SU-DHL-6 (cell line): ENCODE data around the gene NRF1.

Experiments used
- H2AFZ ChIP-seq: fragments of 200-600 bp; sonication (generic); 2 replicates; pipeline ENCODE4 v1.6.1; 2014; ENCODE audit warnings: low read depth, mild to moderate bottlenecking, moderate library complexity, mixed read lengths, antibody characterized with exemption, low read length; ENCODE audit not compliant: severe bottlenecking
- H3F3A ChIP-seq: fragments of 200-600 bp; shearing (Covaris generic); 2 replicates; pipeline ENCODE4 v1.6.0; 2016; ENCODE audit warnings: antibody characterized with exemption, mild to moderate bottlenecking; ENCODE audit not compliant: insufficient read depth
- H3K27ac ChIP-seq: fragments of 200-600 bp; sonication (generic); 2 replicates; pipeline ENCODE4 v1.5.1; 2016; ENCODE audit warnings: low read depth, mild to moderate bottlenecking, low read length, moderate library complexity, mixed read lengths
- H3K27me3 ChIP-seq: fragments of 200-600 bp; sonication (generic), shearing (Covaris generic); 2 replicates; pipeline ENCODE4 v1.6.0; 2014; ENCODE audit warnings: mild to moderate bottlenecking, low read length
- H3K36me3 ChIP-seq: fragments of 200-600 bp; sonication (generic); 2 replicates; pipeline ENCODE4 v1.6.1; 2014; ENCODE audit warnings: mild to moderate bottlenecking, low read length, mixed read lengths
- H3K4me2 ChIP-seq: fragments of 300-600, 200-600 bp; shearing (Covaris generic), sonication (generic); 2 replicates; pipeline ENCODE4 v1.6.0; 2014; ENCODE audit warnings: low read length, low read depth, mild to moderate bottlenecking; ENCODE audit not compliant: poor library complexity, severe bottlenecking
- H3K4me3 ChIP-seq: fragments of 200-600 bp; sonication (generic); 2 replicates; pipeline ENCODE4 v1.5.1; 2014; ENCODE audit warnings: antibody characterized with exemption, low read length, mild to moderate bottlenecking, mixed read lengths; ENCODE audit not compliant: insufficient read depth, poor library complexity, severe bottlenecking
- H3K79me2 ChIP-seq: fragments of 200-600 bp; sonication (generic); 2 replicates; pipeline ENCODE4 v1.6.1; 2014; ENCODE audit warnings: mild to moderate bottlenecking, low read length, moderate library complexity; ENCODE audit not compliant: insufficient read depth
- H3K9ac ChIP-seq: fragments of 200-600 bp; sonication (generic); 2 replicates; pipeline ENCODE4 v1.7.0; 2014; ENCODE audit warnings: mild to moderate bottlenecking, low read length
- H3K9me2 ChIP-seq: fragments of 200-600 bp; sonication (generic); replicated peaks from 2 replicates; pipeline ENCODE4 v1.6.1; 2014; ENCODE audit warnings: low read length; ENCODE audit not compliant: insufficient read depth
- H3K9me3 ChIP-seq: fragments of 200-600 bp; sonication (generic); 2 replicates; pipeline ENCODE4 v1.6.1; 2014; ENCODE audit warnings: low read length, mixed read lengths; ENCODE audit not compliant: insufficient read depth
- H4K20me1 ChIP-seq: fragments of 200-600 bp; sonication (generic); 2 replicates; pipeline ENCODE4 v1.6.1; 2014; ENCODE audit warnings: low read depth, mild to moderate bottlenecking, antibody characterized with exemption, low read length, moderate library complexity, mixed read lengths
- CTCF ChIP-seq: fragments of 200-600 bp; sonication (generic); IDR thresholded peaks from one replicate; pipeline ENCODE4 v1.5.1; 2017; ENCODE audit warnings: antibody characterized with exemption, mild to moderate bottlenecking, low read length, moderate library complexity; ENCODE audit not compliant: insufficient read depth, poor library complexity, severe bottlenecking
- EZH2phosphoT487 ChIP-seq: fragments of 200-600 bp; sonication (generic), shearing (Covaris generic); conservative IDR thresholded peaks from 2 replicates; pipeline ENCODE4 v1.6.1; 2018; ENCODE audit warnings: mild to moderate bottlenecking, antibody characterized with exemption, low read length, moderate library complexity, mixed read lengths

The NRF1 gene

GRCh38 chr7:129773871-129774270, 162.4 kb downstream of the NRF1 start:
- H3K79me2 ChIP-seq = no peaks in the 10 kb centered on the region
- no peaks in the 10 kb centered on the region for H4K20me1 ChIP-seq
- H2AFZ ChIP-seq = no peak overlapping the region
- H3K27me3 ChIP-seq = no peaks in the 10 kb centered on the region
- no peaks in the 10 kb centered on the region for H3F3A ChIP-seq
- H3K9ac ChIP-seq = no peak overlapping the region
- no peak overlapping the region for H3K4me2 ChIP-seq
- TF ChIP-seq CTCF (no peak), EZH2phosphoT487 (no peak)
- H3K36me3 ChIP-seq = no peaks in the 10 kb centered on the region
- no peak overlapping the region for H3K4me3 ChIP-seq
- H3K9me2 ChIP-seq = no peaks in the 10 kb centered on the region
- H3K9me3 ChIP-seq = no peaks in the 10 kb centered on the region
- no peak overlapping the region for H3K27ac ChIP-seq

GRCh38 chr7:129774359-129774758, 162.8 kb downstream of the NRF1 start:
- no peaks in the 10 kb centered on the region for H3K36me3 ChIP-seq
- H3K9me3 ChIP-seq = no peaks in the 10 kb centered on the region
- no peaks in the 10 kb centered on the region for H4K20me1 ChIP-seq
- H3K4me3 ChIP-seq = no peak overlapping the region
- no peak overlapping the region for H3K27ac ChIP-seq
- no peaks in the 10 kb centered on the region for H3F3A ChIP-seq
- TF ChIP-seq CTCF (no peak), EZH2phosphoT487 (no peak)
- H3K9me2 ChIP-seq = no peaks in the 10 kb centered on the region
- H3K9ac ChIP-seq = no peak overlapping the region
- no peaks in the 10 kb centered on the region for H3K79me2 ChIP-seq
- no peaks in the 10 kb centered on the region for H3K27me3 ChIP-seq
- no peak overlapping the region for H3K4me2 ChIP-seq
- no peak overlapping the region for H2AFZ ChIP-seq

GRCh38 chr7:129774871-129775694, 163.6 kb downstream of the NRF1 start:
- no peak overlapping the region for H3K27ac ChIP-seq
- H3K79me2 ChIP-seq = no peaks in the 10 kb centered on the region
- H3K27me3 ChIP-seq = no peaks in the 10 kb centered on the region
- no peak overlapping the region for H2AFZ ChIP-seq
- no peaks in the 10 kb centered on the region for H3K36me3 ChIP-seq
- no peaks in the 10 kb centered on the region for H3K9me3 ChIP-seq
- H3K4me3 ChIP-seq = no peak overlapping the region
- no peaks in the 10 kb centered on the region for H3F3A ChIP-seq
- no peaks in the 10 kb centered on the region for H3K9me2 ChIP-seq
- H4K20me1 ChIP-seq = no peaks in the 10 kb centered on the region
- no peak overlapping the region for H3K9ac ChIP-seq
- H3K4me2 ChIP-seq = no peak overlapping the region
- no peak for TF ChIP-seq EZH2phosphoT487
- no peak for TF ChIP-seq CTCF
